Fibroblast of lung (primary cell): ENCODE measurements around the gene KRTAP5-6. TPM values are rescaled to one million over a fixed set of nuclear protein-coding genes. Genes with fewer than 3 reads are reported as not detected.

ENCODE experiments used
- DNase-seq, 2 donors: peaks; one replicate each; pipeline versions ENCODE4 v3.0.0 to v3.0.0-alpha.2; 2010; ENCODE audit warnings: low read depth in 2 of 2
- H2AFZ ChIP-seq: 2 replicates; pipeline ENCODE4 v1.5.1; 2012; ENCODE audit warnings: low read length, control low read depth, inconsistent platforms
- H3K27ac ChIP-seq: 2 replicates; pipeline ENCODE4 v1.5.1; 2011; ENCODE audit warnings: low read length, control low read depth; ENCODE audit not compliant: insufficient read depth
- H3K27me3 ChIP-seq: 2 replicates; pipeline ENCODE4 v1.5.1; 2011; ENCODE audit warnings: mild to moderate bottlenecking, low read length; ENCODE audit not compliant: control insufficient read depth, insufficient read depth
- H3K36me3 ChIP-seq: 2 replicates; pipeline ENCODE4 v1.5.1; 2011; ENCODE audit warnings: low read length; ENCODE audit not compliant: control insufficient read depth, insufficient read depth
- H3K4me1 ChIP-seq: 2 replicates; pipeline ENCODE4 v1.5.1; 2011; ENCODE audit warnings: low read length; ENCODE audit not compliant: control insufficient read depth, insufficient read depth; ENCODE audit errors: extremely low read depth
- H3K4me2 ChIP-seq: 2 replicates; pipeline ENCODE4 v1.5.1; 2011; ENCODE audit warnings: low read length, control low read depth; ENCODE audit not compliant: insufficient read depth; ENCODE audit errors: extremely low read depth
- H3K4me3 ChIP-seq, 4 experiments: fragments of 200-600 bp in 1 of 4; sonication (generic) in 1 of 4; replicated peaks in 1 of 4; 2 replicates each; pipeline ENCODE4 v1.5.1; 2011 to 2016; ENCODE audit warnings: low read length in 4 of 4, low read depth in 3 of 4, mild to moderate bottlenecking in 3 of 4, control low read depth in 2 of 4, inconsistent platforms in 1 of 4, mixed read lengths in 1 of 4; ENCODE audit not compliant: insufficient read depth in 1 of 4; ENCODE audit errors: control extremely low read depth in 1 of 4
- H3K79me2 ChIP-seq: 2 replicates; pipeline ENCODE4 v1.5.1; 2012; ENCODE audit warnings: mild to moderate bottlenecking, low read length, inconsistent platforms; ENCODE audit not compliant: control insufficient read depth, insufficient read depth
- H3K9ac ChIP-seq: 2 replicates; pipeline ENCODE4 v1.5.1; 2011; ENCODE audit warnings: mild to moderate bottlenecking, low read length, control low read depth; ENCODE audit not compliant: insufficient read depth
- H3K9me3 ChIP-seq: 2 replicates; pipeline ENCODE4 v1.5.1; 2012; ENCODE audit warnings: low read depth, low read length; ENCODE audit not compliant: control insufficient read depth, insufficient read depth
- H4K20me1 ChIP-seq: 2 replicates; pipeline ENCODE4 v1.5.1; 2011; ENCODE audit warnings: low read length; ENCODE audit not compliant: control insufficient read depth, insufficient read depth; ENCODE audit errors: extremely low read depth
- CTCF ChIP-seq, 2 donors: IDR thresholded peaks in 1 of 2; conservative IDR thresholded peaks in 1 of 2; 1 replicate in 1 of 2; 2 replicates in 1 of 2; pipeline ENCODE4 v1.5.1; 2011 to 2012; ENCODE audit warnings: low read length in 2 of 2, control low read depth in 1 of 2, inconsistent platforms in 1 of 2, low read depth in 1 of 2, mild to moderate bottlenecking in 1 of 2
- EZH2 ChIP-seq: IDR thresholded peaks from 2 replicates; pipeline ENCODE4 v1.5.1; 2012; ENCODE audit warnings: low read length, control low read depth, mild to moderate bottlenecking; ENCODE audit errors: missing control alignments
- polyA plus RNA-seq, 2 donors: library from polyadenylated mRNA; depleted of rRNA in 1 of 2; stranded (reverse) in 1 of 2; unstranded in 1 of 2; fragments of >200 nt; gene quantifications; 2 replicates each; pipeline ENCODE4 v1.2.1, GENCODE V29; 2011 to 2012; ENCODE audit warnings: missing spikeins in 1 of 2
- total RNA-seq: library from RNA; depleted of rRNA; stranded (reverse); fragments of >200 nt; gene quantifications from 2 replicates; pipeline ENCODE4 v1.2.1, GENCODE V29; 2014

The KRTAP5-6 gene
- total and polyA plus RNA-seq, 2 donors (not counting 1 experiment from before 2014, with no cell fraction given) = not detected

- Histone ChIP-seq H3K79me2 (no peaks in the 10 kb centered on the region), H2AFZ (no peak overlapping the region), H3K27ac (no peak overlapping the region), H3K4me3 (no peak overlapping the region), H3K36me3 (no peaks in the 10 kb centered on the region), H4K20me1 (no peaks in the 10 kb centered on the region), H3K9me3 (no peaks in the 10 kb centered on the region), H3K9ac (no peak overlapping the region), H3K4me2 (no peak overlapping the region), H3K27me3 (peaks cover 7% of the 10 kb centered on the region), H3K4me1 (no peaks in the 10 kb centered on the region)
- TF ChIP-seq CTCF (conservative IDR thresholded peaks at IDR 0.05 in 1 of 2, IDR thresholded peaks at IDR 0.05 in 1 of 2; ENCODE audit: low read depth in 1 of 2, low read length in 2 of 2) (no peak), EZH2 (no peak)
- no peak for DNase-seq
Measured at GRCh38 chr11:1674173-1675131, 22.5 kb upstream of the KRTAP5-6 start.

- H3K36me3 ChIP-seq = no peaks in the 10 kb centered on the region
- no peak overlapping the region for H3K4me2 ChIP-seq
- H3K4me3 ChIP-seq = no peak overlapping the region
- no peak overlapping the region for H3K9ac ChIP-seq
- peaks cover 7% of the 10 kb centered on the region for H3K27me3 ChIP-seq
- DNase-seq = no peak
- TF ChIP-seq CTCF (conservative IDR thresholded peaks at IDR 0.05 in 1 of 2, IDR thresholded peaks at IDR 0.05 in 1 of 2; ENCODE audit: low read depth in 1 of 2, low read length in 2 of 2) = no peak
- no peak for TF ChIP-seq EZH2
- no peak overlapping the region for H2AFZ ChIP-seq
- no peaks in the 10 kb centered on the region for H4K20me1 ChIP-seq
- no peaks in the 10 kb centered on the region for H3K79me2 ChIP-seq
- no peaks in the 10 kb centered on the region for H3K4me1 ChIP-seq
- H3K27ac ChIP-seq = no peak overlapping the region
- no peaks in the 10 kb centered on the region for H3K9me3 ChIP-seq
Measured at GRCh38 chr11:1675536-1676228, 21.3 kb upstream of the KRTAP5-6 start.

- H3K4me3 ChIP-seq = no peak overlapping the region
- no peaks in the 10 kb centered on the region for H3K4me1 ChIP-seq
- TF ChIP-seq CTCF (conservative IDR thresholded peaks at IDR 0.05 in 1 of 2, IDR thresholded peaks at IDR 0.05 in 1 of 2; ENCODE audit: low read depth in 1 of 2, low read length in 2 of 2) (no peak), EZH2 (no peak)
- no peak for DNase-seq
- no peaks in the 10 kb centered on the region for H4K20me1 ChIP-seq
- no peak overlapping the region for H3K9ac ChIP-seq
- H3K4me2 ChIP-seq = no peak overlapping the region
- H3K27ac ChIP-seq = no peak overlapping the region
- H3K27me3 ChIP-seq = peaks cover 7% of the 10 kb centered on the region
- H3K9me3 ChIP-seq = no peaks in the 10 kb centered on the region
- no peak overlapping the region for H2AFZ ChIP-seq
- no peaks in the 10 kb centered on the region for H3K36me3 ChIP-seq
- H3K79me2 ChIP-seq = no peaks in the 10 kb centered on the region
Measured at GRCh38 chr11:1676229-1676740, 20.7 kb upstream of the KRTAP5-6 start.
